ENCODE data around the gene BTBD2.

Gene BTBD2

DNA sequence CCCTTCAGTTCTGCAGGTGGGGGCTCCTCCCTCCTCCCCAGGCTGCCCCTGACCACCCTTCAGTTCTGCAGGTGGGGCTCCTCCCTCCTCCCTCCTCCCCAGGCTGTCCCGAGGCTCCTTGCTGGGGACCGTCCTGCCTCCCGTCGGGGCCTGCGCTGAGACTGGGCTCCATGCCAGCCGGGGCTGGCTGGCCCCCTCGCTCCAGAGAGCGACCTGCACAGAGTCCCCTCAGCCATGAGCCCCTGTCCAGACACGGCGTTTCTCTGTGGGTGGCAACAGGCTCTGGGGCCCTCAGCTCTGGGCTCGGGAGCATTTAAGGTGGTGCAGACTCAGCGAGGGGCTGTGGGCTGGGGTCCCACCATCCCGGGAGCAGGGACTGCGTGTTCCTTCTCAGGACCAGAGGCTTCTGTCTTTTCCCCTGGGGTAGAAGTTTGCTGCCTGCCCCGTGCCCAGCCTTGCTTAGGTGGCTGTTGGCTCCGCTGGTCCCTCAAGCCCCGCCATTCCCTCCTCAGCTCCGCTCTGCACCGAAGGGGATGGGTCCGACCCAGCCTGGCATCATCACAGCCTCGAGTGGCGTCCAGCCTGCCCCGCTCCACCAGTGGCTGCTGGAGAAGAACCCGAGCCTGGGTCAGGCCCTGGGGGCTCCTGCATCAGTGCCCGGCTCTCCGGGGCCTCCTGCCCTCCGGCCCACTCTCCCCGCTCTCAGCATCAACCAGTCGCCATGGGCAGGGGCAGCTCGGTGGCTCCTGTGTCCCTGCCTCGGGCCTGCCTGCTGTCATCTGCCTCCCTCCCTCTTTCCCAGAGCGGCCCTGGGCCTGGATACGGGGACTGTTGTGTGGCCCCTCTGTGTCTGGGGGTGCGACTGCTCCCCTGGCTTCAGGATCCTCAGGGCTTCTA lies 47.0 kb downstream of the BTBD2 start:
- no peak for DNase-seq

DNA sequence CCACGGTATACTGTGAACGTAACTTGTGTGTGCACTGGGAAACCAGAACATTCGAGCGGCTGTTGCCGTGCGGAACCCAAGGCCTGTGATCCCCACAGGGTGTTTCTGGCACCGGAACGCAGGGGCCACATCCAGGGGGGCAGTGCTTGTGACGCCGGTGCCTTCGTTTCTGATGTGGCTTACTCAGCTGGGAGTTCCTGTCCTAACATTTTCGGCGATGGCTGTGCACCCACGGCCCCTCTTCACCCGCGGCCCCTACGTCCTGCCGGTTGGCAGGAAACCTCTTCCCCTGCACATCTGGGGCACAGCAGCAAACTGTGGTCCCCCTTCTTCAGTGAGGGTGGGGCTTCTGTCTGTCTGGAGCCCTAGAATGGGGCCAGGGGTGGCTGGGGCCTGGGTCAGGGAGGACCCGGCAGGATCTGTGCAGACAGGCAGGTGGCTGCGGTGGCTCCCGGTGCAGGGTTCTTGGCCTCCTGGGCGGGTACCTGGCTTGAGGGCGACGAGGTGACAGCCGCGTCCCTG lies 48.4 kb downstream of the BTBD2 start:
- no peak for DNase-seq

DNA sequence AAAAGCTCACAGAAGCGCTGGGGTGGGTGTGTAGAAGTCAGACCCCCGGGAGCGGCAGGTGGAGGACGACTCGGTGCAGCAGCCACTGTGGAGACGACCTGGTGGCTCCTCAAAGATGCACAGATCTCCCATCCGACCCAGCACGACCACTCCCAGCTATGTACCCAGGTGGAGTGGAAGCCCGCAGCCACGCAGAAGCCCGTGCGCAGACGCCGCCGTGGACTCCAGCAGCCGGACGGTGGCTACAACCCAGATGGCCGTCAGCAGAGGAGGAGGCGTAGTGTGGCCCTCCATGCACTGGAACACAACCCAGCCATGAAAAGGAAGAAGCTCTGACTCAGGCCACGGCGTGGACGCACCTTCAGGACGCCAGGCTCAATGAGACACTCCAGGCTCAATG lies 52.8 kb downstream of the BTBD2 start:
- DNase-seq, result no peak

DNA sequence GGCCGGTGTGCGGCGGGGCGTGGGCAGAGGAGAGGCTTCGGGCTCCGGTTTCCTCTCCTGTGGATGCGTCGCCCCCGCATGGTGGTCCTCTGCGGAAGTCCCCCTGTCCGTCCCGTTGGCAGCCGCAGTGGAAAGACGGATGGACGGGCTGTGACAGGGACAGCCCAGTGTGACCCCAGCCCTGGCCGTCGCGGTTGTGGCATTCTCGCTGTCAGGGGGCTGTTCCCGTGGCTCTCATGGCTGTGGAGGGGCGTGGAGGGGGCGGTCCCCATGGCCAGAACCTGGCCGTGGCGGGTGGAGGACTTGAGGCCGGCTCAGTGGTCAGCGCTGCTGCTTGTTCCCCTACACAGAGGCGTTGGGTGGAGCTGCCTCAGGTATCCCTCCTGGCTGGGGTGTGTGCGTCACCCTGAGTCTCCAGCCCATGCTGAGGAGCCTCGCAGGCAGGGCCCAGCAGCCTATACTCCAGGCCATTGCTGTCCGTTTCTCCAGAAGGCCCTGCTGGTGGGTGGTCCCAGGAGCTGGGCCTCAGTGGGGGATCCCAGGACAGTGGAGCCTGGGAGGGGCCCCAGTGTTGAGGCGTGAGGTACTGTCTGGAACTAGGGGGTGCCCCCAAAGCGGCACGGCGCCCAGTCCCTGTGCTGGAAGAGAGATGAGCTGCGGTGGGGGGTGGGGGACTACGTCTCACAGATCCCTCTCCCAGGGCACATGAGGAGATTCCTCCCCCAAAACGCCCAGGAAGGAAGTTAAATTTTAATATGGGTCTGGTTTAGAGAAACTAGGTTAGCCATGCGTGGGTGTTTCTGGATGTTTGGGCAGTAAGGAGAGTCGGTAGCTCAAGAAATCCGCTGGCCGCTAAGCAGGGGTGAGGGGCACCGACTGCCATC lies 54.3 kb downstream of the BTBD2 start:
- no peak for DNase-seq

DNA sequence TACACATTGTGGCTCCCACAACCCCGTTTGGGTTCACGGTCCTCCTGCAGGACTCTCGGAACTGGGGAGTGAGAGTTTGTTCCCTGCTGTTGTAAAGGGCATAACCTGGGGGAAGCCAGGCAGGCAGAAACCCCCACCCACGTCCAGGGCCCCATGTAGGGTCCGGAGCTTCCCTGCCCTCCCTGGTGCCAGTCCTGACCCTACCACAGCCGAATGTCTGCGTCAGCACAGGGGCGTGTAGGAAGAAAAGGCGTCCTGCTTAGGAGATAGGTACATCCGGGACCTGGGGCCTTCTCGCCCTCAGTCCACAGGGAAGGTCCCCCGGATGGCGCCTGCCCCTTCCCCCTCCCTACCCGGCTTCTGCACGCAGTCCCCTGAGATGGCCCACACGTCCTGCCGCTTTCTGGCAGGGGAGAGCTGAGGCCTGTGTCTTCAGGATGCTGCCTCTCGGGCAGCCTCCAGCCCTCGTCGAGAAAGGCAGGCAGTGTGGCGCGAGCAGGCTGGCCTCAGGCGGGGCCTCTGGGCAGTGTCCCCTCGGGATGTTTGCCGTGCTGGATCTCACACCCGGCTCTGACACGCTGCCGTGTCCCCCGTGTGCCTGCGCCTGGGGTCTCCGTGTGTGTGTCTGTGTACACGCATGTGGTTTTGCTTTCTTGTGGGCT lies 55.5 kb downstream of the BTBD2 start:
- no peak for DNase-seq

DNA sequence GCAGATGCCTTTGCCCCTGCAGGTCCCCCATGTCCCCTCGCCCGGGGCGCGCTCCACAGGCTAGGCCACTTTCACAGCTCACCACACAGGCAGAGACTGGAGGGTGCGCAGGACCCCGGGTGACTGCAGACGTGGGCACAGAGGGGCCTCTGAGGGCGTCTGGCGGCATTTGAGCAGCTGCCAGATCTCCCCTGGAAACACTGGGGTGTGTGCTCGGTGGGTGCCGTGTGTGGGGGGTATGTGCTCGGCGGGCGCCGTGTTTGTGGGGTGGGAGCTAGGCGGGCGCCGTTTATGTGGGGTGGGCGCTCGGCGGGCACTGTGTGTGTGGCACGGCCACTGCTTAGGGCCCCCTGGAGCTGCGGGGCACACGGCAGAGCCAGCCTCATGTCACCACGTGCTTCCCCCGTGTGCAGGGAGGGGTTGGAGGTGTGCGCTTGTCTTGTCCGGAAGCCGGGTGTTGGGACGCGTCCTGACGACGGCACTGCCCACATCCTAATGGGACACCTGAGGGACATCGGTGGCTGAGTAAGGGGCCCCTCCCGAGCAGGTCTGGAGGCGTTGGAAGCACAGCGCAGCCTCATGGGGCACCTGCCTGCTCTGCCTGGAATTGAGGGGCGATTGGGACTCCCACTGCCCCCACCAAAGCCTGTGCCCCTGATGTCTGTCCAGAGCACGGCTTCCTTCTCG lies 57.8 kb downstream of the BTBD2 start:
- DNase-seq, result no peak

DNA sequence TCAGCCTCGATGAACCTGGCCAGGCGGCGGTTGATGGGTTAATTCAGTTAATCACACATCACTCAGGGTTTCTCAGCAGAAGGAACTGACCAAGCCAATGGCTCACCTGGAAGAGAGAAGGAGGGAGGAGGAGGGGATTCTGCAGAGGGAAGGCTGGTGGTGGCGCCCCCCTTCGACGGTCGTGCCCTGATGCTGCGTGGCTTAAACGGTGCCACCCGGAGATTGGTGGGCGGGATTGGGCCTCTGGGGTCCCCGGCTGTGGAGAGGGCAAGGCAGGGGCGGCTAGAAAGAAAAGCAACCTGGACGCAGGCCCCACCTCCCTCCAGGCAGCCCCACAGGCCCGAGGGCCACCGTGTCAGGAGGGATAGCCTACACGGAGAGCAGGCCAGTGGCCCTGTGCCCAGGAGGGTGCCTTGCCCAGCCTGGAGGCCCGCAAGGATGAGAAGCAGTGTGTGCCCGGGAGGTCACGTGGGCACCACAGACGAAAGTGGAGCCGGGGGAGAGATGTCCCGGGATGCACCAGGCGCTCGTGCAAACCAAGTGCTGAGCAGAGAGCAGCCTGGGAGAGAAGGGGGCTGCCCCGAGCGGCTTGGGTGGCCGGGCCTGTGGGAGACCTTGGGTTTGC lies 58.5 kb downstream of the BTBD2 start:
- DNase-seq, result peak in 50 of 51 donors; percentile 26 to 94 (median 82)

DNA sequence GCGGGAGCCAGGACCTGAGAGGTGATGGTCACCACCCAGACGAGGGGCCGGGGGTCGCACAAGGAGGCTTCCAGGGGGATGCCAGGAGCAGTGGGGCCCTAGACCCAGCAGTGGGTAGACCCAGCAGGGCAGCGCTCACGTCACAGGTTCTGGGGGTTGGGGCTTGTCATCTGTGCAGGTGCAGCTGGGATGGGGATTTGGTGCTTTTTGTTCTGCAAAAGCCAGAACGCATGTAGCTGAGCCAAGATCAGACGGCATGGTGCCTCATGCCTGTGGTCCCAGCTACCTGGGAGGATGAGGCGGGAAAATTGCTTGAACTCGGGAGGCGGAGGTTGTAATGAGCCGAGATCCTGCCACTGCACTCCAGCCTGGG lies 59.4 kb downstream of the BTBD2 start:
- DNase-seq, result no peak

DNA sequence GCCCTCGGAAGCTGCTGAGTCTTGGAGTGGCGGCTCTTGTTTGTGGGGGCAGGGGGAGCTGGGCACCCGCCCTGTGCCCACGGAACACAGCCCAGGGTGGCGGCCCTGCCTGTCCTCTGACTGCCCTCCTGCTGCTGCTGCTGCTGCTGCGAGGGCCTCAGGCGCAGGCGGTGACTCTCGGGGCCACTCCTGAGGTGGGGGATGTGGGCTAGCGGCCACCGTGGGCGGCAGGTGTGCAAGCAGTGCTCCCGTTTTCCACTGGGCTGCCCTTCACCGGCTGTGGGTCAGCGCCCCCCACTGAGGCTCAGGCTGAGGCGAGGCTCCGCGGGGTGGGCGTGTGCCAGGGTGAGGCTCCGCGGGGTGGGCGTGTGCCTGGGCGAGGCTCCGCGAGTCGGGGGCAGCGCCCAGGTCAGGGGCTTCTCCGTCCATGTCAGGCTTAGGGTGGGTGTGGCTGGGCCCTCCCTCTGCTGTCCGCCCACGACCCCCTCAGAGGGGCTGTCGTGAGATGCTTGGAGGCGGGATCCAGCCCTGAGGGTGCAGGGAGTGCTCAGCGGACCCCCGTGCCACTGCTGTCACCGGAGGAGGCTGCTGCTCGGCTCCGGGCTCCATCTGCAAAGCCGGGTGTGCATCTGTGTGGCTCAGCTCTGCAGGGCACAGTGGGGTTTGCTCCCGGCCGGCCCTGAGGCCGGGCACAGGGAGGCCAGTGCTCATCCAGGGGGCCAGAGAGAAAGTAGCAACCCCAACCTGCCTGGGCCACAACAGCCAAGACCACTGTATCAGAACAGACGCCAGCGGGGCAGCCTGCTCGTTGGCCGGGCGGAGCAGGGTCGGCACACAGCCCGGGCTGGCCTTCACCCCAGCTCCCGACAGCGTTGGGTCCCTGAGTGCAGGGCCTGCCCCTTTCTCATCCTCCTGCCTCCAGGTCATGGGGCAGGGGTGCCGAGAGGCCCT lies 60.1 kb downstream of the BTBD2 start:
- DNase-seq, result no peak

DNA sequence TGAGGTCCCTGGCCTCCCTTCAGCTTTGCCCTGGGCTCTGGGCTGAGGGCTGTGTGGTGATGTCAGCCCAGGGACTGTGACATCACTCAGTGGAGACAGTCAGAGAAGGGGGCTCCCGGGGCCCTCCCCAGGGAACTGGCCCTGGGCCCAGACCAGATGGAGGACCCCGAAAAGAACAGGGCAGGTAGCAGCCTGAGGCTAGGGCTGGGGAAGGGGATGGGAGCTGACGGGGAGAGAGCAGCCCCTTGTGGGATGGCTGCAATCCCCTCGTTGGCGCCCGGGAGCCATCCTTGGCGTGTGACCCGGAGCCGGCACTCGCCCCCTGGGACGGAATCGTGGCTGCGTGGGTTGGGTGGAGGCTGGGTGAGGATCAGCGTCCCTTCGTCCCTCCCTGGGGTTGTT lies 61.0 kb downstream of the BTBD2 start:
- no peak for DNase-seq

DNA sequence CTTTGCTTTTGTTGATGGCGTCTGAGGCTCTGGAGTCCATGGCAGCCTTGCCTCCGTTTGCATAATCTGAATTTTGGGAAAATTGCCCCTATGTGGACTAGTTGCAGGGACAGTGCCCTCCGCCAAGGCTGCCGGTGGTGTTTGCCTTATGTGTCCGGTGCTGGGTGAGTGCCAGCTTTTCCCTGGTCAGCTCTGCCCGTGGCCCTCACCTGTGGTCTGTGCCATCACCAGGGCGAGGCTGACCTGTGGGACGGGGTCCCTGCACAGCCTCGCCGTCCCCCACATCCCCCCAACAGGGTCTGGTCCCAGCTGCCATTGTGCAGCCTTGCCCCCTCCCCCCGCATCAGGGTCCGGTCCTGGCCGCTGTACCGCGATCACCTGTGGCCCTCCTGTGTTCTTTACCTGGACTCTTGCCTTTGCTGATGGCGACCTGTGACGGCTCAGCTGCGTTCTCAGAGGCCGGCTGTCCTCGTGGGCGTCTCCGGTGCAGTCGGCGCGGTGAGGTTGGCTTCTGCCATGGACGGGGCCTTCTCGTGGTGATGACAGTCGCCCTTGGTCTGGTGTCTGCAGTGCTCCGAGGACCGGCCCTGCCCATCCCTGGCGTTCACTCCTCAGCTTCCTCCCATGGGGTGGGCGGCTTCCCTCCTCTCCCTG lies 61.9 kb downstream of the BTBD2 start:
- no peak for DNase-seq

DNA sequence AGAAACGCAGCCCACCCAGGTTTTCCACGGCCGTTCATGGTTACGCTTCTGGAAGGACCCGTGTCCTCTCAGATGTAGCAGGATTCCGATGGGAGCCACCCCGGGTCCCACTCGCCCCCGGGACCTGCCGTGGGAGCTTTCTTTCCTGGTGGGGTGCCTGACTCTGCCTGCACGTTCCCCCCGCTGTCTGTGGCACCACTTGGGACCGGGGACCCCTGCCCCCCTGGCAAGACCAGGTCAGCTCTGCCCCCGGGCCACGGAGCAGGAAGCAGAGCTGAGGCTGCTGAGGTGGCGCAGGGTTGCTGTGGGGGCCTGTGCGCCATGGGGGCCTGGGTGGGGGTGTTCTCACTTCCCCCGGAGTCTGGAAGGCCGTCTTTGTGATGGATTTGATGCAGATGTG lies 62.5 kb downstream of the BTBD2 start:
- DNase-seq, result no peak

DNA sequence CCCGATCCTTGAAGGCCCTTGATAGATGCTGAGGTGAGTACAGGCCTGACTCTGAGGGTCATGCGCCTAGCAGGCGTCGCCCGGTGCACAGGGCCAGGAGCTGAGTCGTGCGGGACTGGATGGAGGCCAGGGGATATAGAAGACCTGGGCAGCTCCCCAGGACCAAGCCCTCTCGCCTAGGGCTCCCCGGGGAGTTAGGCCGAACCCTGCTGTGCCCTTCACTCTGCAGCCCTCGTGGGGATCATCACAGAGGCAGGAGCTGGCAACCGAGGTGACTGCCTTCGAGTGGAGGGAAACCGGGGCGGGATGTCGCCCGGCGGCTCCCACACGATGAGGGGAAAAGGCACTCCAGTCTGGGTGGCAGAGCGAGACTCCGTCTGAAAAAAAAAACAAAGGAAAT lies 62.9 kb downstream of the BTBD2 start:
- no peak for DNase-seq

DNA sequence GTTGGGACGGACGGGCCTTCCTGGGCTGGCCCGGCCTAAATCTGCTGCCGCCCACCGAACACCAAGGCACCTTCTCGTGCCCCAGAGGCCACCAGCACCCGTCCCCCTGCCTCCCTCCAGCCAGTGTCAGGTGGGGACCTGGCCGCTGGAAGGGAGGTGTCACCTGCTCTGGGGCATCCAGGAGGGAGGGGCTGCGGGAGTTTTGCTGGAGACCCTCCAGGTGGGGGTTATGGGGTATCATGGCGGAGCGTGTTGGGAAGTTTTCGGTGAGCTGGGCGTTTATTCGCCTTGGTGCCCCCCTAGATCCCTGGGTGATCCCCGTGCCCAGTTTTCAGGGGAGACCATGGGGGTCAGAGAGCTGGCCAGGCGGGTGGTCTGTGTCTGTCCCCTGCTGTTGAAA lies 64.9 kb downstream of the BTBD2 start:
- no peak for DNase-seq

DNA sequence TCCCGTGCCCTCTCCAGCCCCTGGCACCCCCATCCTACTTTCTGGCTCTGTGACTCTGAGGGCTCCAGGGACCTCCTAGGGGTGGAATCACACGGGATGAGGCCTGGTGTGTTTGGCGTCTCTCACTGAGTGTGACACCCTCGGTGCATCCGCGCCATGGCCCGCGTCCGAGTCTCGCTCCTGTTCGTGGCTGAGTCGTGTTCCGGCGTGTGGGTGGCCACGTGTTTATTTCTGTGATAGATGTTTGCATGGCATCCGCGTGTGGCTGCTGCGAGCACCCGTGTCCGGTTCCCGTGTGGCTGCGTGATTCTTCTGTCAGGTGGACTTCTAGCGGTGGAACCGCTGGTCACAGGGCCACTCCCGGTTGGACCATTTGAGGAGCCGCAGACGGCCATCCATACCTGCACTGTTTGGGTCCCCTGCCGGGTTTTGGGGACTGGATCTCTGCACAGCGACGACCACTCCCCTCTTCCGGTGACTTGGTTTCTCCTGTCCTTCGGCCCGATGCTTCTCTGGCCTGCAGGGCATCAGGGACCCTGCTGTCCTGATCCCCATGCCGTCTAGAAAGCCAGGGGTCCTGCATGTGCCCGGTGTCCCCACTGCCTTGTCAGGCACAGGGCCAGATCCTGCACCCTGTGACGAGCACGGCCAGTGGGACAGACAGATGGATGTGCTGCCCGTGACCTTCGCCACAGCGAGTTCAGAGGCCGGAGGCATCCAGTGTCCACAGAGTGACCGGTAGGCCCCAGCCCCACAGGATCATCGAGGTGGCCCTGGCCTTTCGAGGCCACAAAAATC lies 66.0 kb downstream of the BTBD2 start:
- no peak for DNase-seq

DNA sequence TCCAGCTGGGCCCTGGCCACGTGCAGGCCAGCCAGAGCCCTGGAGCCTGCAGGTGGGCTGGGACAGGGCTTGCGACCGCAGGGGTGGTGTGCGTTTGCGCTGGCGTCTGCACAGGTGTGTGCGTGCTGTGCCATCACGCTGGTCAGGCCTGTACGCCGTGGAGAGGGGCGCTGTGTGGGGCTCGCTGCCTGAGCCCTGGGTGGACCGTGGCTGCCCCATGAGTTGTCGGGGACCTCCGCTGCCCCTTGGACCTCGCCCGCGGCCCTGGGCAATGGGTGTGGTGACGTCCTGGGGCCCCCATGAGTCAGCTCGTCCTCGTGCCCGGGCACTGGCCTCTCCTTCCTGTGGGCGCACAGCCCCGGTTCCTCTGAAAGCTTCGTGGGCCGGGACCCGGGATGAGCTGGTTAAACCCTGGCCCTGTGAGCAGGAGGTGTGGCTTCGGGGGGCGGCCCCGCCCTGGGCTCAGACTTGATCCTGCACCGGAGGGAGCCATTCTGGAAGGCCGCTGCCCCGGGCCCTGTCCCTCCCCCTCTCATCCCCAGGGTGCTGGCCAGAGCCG lies 67.8 kb downstream of the BTBD2 start:
- no peak for DNase-seq

DNA sequence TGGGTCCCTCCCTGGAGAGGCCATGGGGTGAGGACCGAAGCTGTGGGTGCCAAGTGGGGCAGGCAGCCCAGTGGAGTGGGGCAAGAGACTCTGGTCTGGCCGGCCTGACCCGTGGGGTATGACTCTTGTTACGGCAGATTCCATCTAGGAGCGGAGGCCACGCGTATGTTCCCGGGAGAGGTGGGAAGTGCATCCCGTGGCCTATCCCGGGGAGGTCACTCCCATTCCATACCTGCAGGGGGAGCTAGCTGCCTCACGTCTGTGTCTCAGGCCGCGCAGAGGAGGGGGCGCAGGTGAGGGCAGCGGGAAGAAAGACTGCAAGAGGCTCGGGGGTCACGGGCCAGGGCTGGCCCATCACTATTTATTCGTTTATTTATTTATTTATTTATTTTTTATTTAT lies 69.6 kb downstream of the BTBD2 start:
- peak in 6 of 51 donors; percentile 10 to 27 (median 16) for DNase-seq

Data from hypothalamus (tissue), 51 donors.